GM21367 (cell line): ENCODE results near the gene SYNE2.

Source experiments
- ATAC-seq: cut with Tn5 transposase; IDR thresholded peaks from one replicate; pipeline ENCODE4 v1.9.1; 2021; ENCODE audit not compliant: unreplicated experiment

The SYNE2 gene

DNA sequence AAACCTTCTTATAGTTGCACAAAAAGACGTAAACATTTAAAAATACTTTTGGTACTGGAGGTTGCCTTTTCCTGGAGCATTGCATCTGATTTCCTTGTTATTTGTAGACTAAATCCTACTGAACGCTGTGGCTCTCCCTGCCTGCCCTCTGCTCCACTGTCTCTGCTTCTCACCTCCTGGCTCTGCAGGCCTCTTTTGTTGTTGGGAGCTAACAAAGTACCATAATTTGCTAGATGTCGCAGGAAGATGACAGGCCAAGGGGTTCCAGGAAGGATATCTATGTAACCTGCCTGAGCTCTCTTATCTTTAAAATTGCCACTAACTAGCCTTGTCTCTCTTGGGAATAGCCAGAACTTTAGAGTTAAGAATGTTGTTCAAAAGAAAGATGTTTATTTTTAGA lies 21.4 kb downstream of the SYNE2 start:
- no peak for ATAC-seq

DNA sequence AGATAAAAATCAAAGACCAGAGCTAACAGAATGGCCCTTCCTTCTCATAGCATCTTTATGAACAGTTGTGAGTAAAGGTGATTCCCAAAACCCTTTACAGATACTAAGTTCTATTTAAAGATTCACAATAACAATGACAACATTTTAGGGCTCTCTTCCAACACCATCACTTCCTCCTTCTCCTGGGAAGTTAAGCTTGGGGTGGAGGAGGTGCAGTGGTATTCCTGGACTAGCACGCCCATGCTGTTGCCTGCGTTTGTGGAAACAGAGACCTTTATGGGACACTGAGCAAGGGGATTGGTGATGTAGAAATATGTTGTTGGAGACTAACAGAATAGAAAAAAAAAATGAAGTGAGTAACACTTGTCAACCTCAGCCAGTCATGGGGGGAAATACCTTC lies 22.5 kb downstream of the SYNE2 start:
- no peak for ATAC-seq

DNA sequence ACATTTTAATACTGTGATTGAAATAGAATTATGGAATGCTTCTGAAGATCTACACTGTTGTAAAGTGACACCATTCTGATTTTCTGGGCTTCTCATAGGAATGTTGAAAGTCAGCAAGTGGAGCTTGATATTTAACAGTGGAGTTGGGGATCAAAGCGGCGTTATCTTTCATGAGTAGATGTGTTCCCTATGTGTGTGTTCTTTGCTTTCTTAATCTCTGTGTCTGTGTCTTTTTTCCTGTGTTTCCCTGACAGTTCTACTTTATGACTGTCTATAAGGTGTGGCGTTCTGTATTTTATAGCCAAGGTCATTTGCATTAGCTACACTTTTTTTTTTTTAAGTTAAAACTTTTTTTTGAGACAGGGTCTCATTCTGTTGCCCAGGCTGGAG lies 24.7 kb downstream of the SYNE2 start:
- ATAC-seq = no peak

DNA sequence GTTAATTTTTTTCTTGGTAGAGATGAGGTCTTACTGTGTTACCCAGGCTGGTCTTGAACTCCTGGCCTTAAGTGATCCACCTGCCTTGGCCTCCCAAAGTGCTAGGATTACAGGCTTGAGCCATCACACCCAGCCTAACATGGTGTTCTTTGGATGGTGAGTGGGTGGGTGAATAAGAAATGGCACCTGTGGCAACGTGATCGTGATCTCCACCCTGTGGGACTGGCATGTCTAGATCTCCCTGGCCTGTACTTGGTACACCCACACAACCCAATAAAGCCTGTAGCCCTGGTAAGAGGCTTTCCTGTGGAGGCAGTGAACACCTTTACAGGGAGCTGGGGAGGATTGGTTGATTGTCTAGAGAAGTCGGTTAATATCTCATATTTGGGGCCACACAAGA lies 25.2 kb downstream of the SYNE2 start:
- ATAC-seq = no peak

DNA sequence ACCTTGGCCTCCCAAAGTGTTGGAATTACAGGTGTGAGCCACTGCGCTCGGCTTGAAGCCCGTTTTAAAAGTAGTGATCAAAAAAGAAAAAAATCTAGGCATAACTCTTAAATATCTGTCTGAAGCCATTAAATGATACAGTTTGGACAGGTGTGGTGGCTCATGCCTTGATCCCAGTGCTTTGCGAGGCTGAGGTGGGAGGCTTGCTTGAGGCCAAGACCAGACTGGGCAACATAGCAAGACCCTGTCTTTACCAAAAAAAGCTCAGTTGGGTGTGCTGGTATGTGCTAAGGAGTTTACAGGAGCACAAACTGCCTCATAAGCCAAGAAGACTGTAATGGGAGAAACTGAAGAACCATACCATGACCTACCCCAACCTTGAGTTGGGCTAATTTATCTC lies 26.0 kb downstream of the SYNE2 start:
- ATAC-seq = no peak

DNA sequence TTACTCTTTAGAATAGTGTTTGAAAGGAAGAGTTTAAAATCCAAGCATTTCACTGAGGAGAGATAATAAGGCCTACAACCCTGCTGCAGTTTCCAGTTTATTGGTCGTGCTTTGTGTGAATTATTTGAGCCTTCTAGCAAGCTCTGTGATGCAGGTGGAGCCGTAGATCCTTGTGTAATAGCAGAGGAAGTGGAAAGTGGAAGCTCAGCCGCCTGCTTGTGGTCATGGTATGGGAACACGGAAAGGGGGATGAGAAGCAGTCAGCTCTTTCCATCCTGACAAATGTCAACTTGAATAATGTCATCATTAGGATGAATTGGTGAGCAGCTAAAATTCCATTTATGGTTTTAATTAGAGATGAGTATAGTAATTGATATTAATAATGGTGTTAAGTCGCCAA lies 29.1 kb downstream of the SYNE2 start:
- no peak for ATAC-seq

DNA sequence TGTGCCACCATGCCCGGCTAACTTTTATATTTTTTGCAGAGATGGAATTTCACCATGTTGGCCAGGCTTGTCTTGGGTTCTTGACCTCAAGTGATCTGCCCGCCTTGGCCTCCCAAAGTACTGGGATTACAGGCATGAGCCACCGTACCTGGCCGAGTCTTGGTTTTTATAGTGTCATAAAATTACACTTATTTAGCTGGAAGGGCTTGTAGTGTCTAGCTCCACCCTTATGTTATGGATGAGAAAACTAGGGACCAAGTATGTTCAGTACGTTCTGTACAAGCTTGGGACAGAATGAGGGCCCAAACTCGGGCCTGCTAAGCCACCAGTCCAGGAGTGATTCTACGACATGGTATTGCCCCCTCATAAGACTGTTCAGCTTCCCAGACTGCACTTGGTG lies 35.1 kb downstream of the SYNE2 start:
- ATAC-seq = no peak

DNA sequence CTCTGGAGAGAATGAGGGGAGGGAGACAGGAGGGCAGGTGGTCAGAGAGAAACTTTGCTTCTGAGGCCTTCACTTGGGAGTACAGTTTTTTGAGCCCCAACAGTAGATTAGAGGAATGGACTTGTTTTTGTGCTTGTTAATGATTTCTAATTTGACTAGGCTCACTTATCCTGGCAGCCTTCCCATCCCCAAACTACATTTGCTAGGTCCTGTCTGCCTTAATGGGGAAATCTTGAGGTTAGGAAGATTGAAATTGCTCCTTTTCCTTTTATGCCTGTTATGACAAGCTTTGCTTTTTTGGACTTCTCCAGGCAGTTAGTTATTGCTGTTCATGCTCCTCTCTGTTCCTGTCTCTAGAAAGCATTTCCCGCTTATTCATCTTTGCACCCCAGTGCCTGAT lies 37.7 kb downstream of the SYNE2 start:
- no peak for ATAC-seq

DNA sequence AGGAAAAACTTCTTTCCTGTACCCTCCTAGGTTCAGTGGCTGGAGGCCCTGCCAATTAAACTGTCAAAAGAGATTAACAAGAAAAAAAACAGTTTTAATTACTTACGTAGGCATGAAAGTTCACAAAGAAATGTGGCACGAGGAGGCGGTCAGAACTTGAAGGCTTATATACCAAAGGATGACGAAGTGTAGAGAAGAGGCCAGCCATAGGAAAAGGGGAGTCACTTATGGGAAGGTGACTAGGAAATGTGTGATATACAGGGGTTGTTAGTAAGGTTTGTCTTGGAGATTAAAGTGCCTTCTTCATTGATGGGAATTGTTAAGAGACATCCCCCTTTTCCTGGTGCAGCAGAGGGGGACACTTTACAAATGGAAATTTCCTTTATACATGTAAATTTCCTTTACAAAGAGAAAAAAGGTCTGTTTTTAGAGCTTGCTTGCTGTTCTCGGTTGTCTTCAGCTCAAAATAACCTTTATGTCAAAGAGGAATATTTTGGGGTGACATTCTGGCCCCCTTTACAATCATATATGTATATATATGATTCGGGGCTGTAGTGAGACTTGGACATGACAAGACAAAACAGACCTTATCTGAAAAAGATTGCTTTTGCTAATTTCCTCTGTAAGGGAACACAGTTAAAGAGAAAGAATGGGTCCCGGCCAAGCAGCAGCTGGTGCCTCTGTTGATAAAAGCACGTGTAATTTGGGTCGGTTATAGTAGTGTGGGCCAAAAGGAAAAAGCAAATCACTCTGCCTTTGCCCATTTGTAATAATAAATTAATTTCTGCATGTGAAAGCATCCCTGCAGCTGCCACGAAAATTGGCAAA lies 38.6 kb downstream of the SYNE2 start:
- ATAC-seq = no peak

DNA sequence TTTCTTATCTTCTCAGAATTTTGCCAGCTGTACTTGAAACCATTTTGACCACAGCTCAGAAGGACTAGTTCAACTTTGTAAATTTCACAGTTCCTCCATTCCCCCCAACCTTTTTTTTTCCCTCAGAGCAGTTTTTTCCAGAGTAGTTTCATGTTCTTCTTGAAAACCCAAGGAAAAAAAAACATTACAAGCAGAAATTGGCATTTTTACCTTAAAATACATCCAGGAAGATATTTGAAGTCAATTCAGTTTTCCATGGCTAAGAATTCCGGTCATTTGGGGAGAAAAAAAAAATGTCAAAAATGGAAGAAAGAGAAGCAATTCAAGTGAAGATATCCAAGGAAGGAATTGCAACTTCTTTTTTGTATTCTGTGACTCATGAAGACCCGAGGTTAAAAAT lies 39.5 kb downstream of the SYNE2 start:
- ATAC-seq = no peak

DNA sequence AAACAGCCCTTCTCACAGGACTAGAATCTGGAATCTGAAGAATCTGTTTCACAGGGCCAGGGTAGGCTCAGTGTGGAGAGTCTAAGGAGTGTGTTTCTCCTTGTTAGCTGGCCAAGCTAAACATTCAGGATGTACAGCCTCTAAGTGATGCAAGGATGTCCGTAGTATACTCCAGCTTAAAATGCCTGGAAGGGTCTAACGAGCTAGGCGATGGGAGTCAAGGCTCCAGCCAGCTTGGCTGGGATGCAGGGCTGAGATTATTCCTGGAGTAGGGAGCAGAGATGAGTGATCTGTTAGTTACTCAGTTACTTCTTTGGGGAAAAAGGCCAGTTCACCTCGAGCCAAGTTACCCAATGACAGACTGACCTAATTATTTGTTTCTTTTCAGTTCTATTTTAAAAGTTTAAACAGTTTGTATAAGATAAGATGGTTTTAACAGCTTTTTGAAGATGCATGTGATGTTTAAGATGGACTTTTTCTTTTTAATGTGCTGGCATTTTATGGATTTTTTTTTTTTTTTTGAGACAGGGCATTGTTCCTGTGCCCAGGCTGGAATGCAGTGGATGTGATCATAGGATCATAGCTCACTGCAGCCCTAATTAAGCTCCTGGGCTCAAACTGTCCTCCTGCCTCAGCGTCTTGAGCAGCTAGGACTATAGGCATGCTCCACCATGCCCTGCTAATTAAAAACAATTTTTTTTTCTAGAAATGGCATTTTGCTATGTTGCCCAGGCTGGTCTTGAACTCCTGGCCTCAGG lies 41.1 kb downstream of the SYNE2 start:
- ATAC-seq = no peak

DNA sequence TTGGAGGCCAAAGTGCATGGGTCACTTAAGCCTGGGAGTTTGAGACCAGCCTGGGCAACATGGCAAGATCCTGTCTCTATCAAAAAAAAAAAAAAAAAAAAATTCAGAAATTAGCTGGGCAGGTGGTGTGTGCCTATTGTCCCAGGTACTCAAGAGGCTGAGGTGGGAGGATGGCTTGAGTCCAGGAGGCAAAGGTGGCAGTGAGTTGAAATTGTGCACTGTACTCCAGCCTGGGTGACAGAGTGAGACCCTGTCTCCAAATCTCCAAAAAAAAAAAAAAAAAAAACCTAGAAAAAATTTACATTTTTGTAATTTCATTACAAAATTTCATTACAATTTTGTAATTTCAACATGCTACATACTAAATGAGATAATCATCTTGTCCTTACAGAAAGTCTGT lies 42.7 kb downstream of the SYNE2 start:
- ATAC-seq = no peak

DNA sequence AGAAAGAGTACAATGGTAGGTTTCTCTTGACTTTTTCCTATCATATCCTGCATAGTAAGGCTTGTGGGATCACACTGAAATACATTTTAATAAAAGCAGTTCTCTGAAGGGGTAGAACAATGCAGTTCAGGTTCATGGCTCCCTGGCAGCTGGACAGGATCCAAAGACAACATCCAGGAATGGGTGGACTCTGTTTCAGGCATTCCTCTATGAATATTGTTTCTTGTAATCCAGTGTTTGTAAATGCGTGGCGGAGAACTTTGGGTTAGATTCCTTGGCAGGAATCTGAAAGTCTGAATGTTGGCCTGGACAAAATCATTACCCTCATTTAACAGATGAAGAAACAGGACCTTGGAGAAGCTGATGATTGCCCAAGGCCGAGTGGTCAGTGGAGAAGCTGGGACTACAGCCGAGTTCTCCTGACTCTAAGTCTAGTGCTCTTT lies 43.5 kb downstream of the SYNE2 start:
- ATAC-seq = no peak

DNA sequence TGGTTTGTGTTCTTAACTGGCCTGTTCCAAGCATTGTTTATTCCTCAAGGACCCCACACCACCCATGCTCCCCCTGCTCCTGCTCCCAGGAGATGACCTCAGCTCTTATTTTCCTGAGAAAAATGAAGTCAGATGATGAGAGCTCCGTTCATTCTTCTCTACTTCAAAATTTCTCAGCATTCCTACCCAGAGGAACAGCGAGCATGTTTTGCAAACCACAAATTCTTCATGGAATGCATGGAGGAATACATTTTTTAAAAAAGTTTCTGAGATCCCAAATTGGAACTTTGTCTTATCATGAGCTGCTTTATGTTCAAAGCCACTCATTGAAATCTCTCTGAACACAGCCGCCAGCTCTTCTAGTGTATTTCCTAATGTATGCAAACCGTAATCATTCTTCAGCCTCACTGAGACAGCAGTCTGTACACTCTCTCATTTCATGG lies 44.9 kb downstream of the SYNE2 start:
- ATAC-seq = no peak

DNA sequence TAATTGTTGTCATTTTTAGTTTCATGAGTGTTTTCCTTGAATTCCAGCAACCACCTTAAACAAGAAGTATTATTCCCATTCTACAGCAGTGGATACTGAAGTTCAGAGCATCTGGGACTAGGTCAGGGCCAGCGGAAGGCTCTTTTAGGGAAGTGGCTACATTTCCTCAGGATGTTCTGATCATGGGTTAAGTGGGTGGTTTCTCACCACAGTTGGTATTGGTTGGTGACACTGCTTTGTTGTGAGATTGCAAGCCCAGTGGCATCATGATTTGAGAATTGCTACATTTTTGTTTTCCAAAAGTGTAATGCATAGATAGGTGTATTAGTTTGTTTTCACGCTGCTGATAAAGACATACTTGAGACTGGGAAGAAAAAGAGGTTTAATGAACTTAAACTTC lies 47.1 kb downstream of the SYNE2 start:
- no peak for ATAC-seq

DNA sequence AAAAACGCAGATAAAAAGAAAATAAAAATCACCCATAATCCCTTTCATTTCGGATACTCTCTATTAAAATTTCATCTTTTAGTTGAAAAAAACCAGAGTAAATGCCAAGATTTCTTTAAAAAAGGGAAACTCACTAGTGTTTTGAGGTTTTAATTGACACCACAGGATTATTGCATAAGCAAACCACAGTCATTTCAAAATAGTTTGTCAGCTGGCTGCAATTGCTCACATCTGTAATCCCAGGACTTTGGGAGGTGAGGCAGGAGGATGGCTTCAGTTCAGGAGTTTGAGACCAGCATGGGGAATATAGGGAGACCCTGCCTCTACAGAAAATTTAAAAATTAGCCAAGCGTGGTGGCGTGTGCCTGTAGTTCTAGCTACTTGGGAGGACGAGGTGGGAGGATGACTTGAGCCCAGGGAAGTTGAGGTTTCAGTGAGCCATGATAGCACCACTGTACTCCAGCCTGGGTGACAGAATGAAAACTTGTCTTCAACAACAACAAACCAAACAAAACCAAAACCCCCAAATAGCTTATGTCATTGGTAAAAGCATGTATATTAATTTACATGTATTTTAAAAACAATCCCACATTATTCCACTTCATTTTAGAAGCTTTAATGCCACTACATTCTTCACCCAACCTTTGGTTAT lies 48.8 kb downstream of the SYNE2 start:
- no peak for ATAC-seq

DNA sequence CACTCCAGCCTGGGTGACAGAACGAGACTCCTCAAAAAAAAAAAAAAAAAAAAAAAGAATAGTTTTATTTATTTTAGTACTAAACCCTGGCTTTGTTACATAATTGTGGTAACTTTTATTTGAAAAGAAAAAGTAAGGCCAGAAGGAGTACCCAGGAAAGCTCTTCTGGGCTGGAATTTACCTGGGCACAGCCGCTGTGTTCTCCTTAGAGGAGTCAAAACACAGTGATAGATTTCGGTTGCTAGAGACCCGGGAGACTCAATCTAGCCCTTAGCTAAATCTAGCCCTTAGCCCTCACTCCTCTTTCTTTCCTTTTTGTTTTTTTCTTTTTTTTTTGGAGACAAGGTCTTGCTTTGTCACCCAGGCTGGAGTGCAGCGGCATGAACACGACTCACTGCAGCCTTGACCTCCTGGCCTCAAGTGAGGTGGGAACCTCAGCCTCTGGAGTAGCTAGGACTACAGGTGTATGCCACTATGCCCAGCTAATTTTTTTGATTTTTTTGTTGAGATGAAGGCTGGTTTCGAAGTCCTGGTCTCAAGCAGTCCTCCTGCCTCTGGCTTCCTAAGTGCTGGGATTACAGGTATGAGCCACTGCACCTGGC lies 49.7 kb downstream of the SYNE2 start:
- ATAC-seq = no peak

DNA sequence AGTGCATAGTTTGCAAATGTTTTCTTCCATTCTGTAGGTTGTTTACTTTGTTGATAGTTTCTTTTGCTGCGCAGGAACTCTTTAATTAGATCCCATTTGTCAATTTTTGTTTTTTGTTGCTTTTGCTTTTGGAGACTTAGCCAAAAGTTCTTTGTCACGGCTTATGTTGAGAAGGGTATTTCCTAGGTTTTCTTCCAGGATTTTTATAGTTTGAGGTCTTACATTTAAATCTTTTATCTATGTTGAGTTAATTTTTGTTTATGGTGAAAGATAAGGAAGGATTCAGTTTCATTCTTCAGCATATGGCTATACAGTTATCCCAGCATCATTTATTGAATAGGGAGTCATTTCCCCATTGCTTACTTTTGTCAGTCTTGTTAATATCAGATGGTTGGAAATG lies 51.9 kb downstream of the SYNE2 start:
- ATAC-seq = no peak

DNA sequence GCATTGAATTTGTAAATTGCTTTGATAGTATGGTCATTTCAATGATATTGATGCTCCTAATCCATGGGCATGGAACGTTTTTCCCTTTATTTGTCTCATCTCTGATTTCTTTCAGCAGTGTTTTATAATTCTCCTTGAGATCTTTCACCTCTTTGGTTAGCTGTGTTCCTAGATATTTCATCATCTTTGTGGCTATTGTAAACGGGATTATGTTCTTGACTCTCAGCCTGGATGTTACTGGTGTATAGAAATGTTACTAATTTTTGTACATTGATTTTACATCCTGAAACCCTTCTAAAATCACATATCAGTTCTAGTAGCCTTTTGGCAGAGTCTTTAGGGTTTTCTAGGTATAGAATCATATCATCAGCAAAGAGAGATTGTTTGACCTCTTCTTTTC lies 52.6 kb downstream of the SYNE2 start:
- ATAC-seq = no peak

DNA sequence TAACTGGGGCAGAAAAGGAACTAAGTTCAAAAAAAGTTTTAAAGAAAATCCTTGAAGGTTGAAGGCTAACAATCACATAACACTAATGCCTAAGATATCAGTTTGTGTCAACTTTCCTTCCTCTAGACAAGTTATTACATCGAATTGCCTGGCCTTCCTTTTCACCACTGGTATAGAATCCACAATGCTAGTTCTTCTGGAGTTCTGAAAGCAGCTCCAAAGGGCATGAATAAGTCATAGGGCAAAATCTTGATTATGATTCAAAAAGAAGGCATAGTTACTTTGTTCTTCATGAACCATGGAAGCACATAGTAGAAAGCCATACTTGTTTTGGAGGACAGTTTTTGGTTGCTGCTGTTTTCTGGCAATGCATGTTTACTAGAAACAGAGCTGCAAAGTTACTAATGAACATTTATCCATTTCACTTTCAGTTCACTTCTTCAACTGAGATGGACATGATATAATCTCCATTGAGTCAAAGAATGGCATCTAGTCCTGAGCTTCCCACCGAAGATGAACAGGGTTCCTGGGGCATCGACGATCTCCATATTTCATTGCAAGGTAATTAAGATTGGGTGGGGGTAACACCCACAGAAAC lies 56.0 kb downstream of the SYNE2 start:
- ATAC-seq = no peak

DNA sequence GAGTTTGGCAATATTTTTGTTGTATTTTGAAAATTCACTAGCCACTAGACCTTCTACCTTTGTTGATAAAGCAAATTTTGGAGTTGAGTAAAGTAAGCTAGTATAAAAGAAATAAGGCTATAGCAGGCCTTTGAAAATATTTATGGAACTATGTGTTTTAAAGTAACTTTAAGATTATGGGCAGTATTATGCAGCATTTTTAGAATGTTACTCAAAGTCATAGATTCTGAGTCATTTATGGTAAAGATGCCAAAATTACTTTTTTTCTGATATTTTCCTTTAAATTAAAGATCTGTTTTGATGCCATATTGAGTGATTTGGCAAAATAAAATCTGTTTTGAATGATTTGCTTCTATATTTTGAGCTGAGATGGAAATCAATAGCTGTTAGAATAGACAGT lies 57.2 kb downstream of the SYNE2 start:
- ATAC-seq = no peak
